ENCODE data around the gene PARD3B.

DNA sequence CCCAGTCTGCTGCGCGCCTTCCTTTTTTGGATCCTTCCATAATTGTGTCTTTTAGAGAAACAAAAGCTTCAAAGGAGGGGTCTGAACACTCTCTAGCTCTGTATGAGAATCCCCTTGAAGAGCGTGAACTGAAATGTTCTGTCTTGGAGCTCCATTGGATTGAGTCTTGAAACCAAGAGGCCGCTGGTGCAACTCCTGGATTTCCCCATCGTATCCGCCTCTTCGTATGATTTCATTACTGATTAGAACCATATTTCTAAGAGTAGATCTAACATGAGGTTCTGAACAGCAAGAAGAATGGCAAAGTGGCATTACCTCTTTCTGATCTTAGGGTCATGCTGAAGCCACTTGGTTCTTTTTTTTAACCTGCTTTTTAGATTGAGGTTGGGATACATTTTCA is 1105.7 kb downstream of the PARD3B start:
- TF ChIP-seq, protein P1, sequence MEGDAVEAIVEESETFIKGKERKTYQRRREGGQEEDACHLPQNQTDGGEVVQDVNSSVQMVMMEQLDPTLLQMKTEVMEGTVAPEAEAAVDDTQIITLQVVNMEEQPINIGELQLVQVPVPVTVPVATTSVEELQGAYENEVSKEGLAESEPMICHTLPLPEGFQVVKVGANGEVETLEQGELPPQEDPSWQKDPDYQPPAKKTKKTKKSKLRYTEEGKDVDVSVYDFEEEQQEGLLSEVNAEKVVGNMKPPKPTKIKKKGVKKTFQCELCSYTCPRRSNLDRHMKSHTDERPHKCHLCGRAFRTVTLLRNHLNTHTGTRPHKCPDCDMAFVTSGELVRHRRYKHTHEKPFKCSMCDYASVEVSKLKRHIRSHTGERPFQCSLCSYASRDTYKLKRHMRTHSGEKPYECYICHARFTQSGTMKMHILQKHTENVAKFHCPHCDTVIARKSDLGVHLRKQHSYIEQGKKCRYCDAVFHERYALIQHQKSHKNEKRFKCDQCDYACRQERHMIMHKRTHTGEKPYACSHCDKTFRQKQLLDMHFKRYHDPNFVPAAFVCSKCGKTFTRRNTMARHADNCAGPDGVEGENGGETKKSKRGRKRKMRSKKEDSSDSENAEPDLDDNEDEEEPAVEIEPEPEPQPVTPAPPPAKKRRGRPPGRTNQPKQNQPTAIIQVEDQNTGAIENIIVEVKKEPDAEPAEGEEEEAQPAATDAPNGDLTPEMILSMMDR (IDR thresholded peaks at IDR 0.05): no peak
- TF ChIP-seq POLR2A (IDR thresholded peaks at IDR 0.05): no peak
- no peak for TF ChIP-seq POLR2AphosphoS5 (IDR thresholded peaks at IDR 0.05)

Measured in transverse colon (tissue), 4 donors.